PFSK-1 (cell line): ENCODE results near the gene TFDP2.

ENCODE experiments used
- FOXP2 ChIP-seq: optimal IDR thresholded peaks from 2 replicates; pipeline ENCODE3; 2011; ENCODE audit warnings: borderline replicate concordance, control low read depth, inconsistent platforms; ENCODE audit not compliant: insufficient read depth; ENCODE audit errors: extremely low read length, extremely low read depth
- POLR2AphosphoS5 ChIP-seq: IDR thresholded peaks from 2 replicates; pipeline ENCODE4 v1.6.1; 2012; ENCODE audit warnings: low read depth, mild to moderate bottlenecking, control low read depth, low read length, moderate library complexity
- SIN3A ChIP-seq: IDR thresholded peaks from 2 replicates; pipeline ENCODE4 v1.6.1; 2012; ENCODE audit warnings: mild to moderate bottlenecking, low read length, moderate library complexity, borderline replicate concordance; ENCODE audit not compliant: insufficient read depth
- TAF1 ChIP-seq: IDR thresholded peaks from 2 replicates; pipeline ENCODE4 v1.6.1; 2012; ENCODE audit warnings: low read length, control low read depth, borderline replicate concordance; ENCODE audit not compliant: insufficient read depth
- TF ChIP-seq, protein P1 (sequence below), 2 experiments: IDR thresholded peaks; 2 replicates each; pipeline versions ENCODE4 v1.6.1 to v1.8.0; 2011 to 2012; ENCODE audit warnings: low read depth in 2 of 2, low read length in 2 of 2, control low read depth in 1 of 2, inconsistent platforms in 1 of 2, mild to moderate bottlenecking in 1 of 2, moderate library complexity in 1 of 2; ENCODE audit not compliant: insufficient read depth in 1 of 2

The TFDP2 gene

DNA sequence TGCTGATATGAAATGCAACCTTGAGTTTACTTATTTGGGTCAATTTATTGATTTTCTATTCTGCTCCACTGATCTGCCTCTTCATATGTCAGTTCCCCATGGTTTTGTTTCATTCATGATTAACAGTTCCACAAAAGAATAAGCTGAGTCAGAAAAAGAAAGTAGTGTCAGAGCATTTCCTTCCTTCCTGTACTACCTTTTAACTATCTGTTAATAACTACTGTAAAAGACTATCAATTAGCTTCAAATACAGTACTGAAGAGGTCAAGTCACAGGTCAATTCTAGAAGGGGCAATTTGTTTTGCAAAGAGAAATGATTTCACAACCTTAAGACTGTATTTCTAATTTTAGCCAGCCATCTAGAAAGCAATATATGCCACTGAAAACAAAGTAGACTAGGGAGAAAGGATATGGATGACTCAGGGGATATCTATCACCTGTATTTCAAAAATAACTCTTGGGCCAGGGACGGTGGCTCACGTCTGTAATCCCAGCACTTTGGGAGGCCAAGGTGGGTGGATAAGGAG lies 129.5 kb downstream of the TFDP2 start:
- TF ChIP-seq POLR2AphosphoS5 (no peak), TAF1 (no peak), FOXP2 (no peak), SIN3A (no peak)
- TF ChIP-seq, protein P1, sequence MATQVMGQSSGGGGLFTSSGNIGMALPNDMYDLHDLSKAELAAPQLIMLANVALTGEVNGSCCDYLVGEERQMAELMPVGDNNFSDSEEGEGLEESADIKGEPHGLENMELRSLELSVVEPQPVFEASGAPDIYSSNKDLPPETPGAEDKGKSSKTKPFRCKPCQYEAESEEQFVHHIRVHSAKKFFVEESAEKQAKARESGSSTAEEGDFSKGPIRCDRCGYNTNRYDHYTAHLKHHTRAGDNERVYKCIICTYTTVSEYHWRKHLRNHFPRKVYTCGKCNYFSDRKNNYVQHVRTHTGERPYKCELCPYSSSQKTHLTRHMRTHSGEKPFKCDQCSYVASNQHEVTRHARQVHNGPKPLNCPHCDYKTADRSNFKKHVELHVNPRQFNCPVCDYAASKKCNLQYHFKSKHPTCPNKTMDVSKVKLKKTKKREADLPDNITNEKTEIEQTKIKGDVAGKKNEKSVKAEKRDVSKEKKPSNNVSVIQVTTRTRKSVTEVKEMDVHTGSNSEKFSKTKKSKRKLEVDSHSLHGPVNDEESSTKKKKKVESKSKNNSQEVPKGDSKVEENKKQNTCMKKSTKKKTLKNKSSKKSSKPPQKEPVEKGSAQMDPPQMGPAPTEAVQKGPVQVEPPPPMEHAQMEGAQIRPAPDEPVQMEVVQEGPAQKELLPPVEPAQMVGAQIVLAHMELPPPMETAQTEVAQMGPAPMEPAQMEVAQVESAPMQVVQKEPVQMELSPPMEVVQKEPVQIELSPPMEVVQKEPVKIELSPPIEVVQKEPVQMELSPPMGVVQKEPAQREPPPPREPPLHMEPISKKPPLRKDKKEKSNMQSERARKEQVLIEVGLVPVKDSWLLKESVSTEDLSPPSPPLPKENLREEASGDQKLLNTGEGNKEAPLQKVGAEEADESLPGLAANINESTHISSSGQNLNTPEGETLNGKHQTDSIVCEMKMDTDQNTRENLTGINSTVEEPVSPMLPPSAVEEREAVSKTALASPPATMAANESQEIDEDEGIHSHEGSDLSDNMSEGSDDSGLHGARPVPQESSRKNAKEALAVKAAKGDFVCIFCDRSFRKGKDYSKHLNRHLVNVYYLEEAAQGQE (IDR thresholded peaks at IDR 0.05; ENCODE audit: insufficient read depth in 1 of 2, low read depth in 2 of 2, low read length in 2 of 2) = no peak

DNA sequence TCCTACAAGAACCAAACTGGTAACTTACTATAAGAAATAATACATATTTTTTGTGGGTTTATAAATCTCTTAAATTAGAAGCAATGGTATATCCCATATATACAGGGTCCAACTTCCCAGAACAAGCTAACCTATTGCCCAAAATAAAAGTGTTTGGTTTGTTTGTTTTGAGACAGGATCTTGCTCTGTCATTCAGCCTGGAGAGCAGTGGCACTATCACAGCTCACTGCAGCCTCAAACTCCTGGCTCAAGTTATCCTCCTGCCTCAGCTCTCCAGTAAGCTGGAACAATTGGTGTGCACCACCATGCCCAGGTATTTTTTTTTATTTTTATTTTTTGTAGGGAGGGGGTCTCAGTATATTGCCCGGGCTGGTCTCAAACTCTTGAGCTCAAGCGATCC lies 135.4 kb downstream of the TFDP2 start:
- TF ChIP-seq, protein P1 (IDR thresholded peaks at IDR 0.05; ENCODE audit: insufficient read depth in 1 of 2, low read depth in 2 of 2, low read length in 2 of 2) = no peak
- TF ChIP-seq POLR2AphosphoS5 = no peak
- no peak for TF ChIP-seq TAF1
- TF ChIP-seq FOXP2 = no peak
- TF ChIP-seq SIN3A = no peak

DNA sequence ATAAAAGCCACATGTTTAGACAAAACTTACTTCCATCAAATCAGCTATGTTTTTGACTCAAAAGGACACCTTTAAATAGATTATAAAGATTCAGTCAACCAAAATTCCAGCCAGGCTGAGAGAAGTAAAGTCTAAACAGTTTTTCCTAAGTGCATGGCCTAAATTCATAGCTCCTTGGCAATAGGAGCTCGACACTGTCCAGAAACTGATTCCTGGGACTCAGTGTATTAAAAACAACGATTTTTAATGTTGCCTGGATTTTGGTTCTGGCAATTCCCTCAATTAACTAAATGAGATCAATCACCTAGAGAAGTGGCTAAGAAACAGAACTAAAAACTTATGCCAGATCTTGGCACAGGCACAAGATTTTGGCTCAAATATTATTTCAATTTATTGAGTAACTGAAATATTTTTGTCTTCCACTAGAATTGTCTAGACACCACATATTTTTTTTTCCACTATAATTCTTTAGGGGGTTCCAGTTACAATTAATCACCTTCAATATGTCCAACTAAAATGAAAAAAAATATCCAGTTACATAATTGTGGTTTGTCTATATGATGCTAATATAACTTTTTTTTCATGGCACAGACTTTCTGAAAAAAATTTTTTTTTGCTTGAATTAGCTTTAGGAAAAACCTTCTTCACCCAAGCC lies 135.9 kb downstream of the TFDP2 start:
- TF ChIP-seq TAF1 = no peak
- TF ChIP-seq, protein P1 (IDR thresholded peaks at IDR 0.05; ENCODE audit: insufficient read depth in 1 of 2, low read depth in 2 of 2, low read length in 2 of 2) = no peak
- TF ChIP-seq POLR2AphosphoS5 = no peak
- TF ChIP-seq SIN3A = no peak
- no peak for TF ChIP-seq FOXP2

DNA sequence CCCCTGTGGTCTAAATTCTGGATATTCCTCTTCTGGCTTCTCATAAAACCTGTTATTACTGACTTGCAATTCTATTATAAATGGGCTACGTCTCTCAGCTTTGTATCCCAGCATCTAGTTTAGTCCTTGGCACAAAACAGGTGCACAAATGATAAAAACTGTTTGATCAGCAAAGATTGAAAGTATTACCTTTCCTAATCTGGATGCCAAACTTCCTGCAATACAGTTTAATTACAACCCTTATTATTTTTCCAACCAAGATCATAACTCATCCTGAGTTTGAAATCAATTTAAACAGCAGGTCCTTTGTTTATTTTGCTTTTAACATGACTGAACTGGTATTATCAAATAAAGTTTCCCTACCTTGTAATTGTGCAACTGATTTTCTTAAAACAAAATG lies 140.3 kb downstream of the TFDP2 start:
- TF ChIP-seq SIN3A (no peak), TAF1 (no peak)
- TF ChIP-seq, protein P1 (IDR thresholded peaks at IDR 0.05; ENCODE audit: insufficient read depth in 1 of 2, low read depth in 2 of 2, low read length in 2 of 2) = no peak
